Measurements from ENCODE around the gene VDAC2.

- no peak for TF ChIP-seq POLR2A (IDR thresholded peaks at IDR 0.05; ENCODE audit: low read depth, low read length)
- no peak for TF ChIP-seq POLR2AphosphoS5 (IDR thresholded peaks at IDR 0.05; ENCODE audit: low read depth, low read length)
These were observed 12.9 kb downstream of the VDAC2 start for GRCh38 chr10:75223507-75223906.

Data from GM12892 (cell line).